EH (cell line): ENCODE data around the gene RTN4R.
"Not testable (repeated sequence)": the region's sequence is repeated elsewhere in the genome, so short reads cannot be mapped to it uniquely, and the experiment has no call there.

Experiments used
- DNase-seq: peaks from one replicate; pipeline ENCODE4 v3.0.0-alpha.2; 2015; ENCODE audit warnings: low read depth

RTN4R gene

DNA sequence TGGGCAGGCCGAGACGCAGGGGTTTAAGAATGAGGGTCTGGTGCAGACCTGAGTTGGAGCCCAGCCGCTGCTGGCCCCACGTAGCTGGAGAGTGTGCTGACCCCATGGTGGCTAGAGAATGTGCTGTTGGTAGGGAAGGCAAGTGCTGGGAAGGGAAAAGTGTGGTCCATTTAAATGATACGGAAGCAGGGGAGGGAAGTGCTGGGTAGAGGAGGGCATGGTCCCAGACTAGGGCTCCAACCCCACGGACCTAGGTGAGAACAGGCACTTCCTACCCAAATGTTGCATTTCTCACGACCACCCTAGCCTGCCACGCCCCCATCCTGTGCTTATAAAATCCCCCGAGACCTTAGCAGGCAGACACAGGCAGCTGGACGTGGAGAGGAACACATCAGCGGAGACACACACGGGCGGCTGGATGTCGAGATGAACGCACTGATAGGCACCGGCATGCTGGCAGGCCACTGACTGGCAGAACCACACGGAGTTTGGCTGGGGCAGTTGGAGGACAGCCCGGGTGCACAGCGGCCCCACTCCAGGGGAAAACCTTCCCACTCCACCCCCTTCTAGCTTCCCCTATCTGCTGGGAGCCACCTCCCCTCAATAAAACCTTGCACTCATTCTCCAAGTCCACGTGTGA lies 18.8 kb upstream of the RTN4R start:
- not testable (repeated sequence) for DNase-seq

DNA sequence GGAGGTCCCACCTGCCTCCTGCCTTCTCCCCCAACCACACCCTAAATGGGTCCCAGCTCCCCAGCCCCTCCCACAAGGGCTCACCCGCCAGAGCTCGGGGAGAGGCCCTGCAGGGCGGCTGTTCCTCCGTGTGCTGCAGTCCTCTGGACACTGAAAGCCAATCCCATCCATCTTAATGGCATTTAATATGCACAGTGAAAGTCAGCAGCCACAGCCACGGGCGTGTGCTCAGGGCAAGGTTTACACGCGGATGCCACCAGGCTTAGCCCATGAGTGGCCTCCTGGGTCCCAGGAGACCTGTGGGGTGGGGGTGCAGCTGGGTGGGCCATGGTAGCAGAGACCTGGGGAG lies 18.2 kb upstream of the RTN4R start:
- not testable (repeated sequence) for DNase-seq

- DNase-seq, result peak; percentile 62
Measured at GRCh38 chr22:20285473-20286311, 17.6 kb upstream of the RTN4R start.

DNA sequence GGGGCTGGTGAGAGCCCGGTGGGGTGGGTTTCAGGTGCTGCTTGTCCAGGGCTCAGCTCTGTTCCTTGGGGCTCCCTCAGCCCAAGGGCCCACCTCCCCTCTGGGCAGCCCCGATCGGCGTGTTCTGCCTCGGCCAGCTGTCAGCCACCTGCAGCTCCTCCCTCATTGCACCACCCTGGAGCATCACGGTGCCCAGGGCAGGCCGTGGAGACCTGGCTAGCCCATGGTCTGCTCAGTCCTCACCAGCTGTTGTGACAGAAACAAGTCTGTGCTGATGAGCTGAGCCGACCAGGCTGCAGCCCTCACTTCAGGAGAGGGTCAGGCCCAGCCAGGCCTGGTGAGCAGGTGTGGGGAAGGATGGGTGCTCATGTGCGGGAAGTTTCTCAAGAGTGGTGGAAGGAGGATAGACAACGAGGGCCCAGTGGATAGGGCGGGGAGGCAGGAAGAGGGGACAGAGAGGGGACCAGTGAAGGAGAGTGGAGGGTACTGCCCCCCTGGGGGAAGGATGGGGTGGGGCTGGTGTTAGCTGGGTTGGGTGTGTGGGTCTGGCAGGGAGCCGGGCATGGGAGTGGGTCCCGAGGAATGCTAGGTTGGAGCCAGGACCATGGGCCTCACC lies 16.5 kb upstream of the RTN4R start:
- no peak for DNase-seq

DNA sequence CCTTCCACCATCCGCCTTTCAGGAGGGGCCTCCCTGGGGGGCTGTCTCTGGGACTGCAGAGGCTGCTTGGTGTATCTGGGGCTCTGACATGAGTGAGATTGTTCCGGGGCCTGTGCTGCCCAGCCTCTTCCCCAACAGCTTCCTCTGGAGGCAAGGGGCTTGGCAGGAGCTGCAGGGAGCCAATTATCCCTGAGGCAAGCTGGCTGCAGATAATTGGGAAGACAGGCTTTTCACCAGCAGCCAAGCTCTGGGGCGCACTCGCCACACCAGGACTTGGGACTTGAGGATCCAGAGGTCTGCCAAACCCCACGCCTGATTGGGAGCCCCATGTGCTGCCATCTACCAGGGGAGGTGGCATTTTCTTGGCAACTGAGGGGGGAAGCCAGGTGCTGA lies 15.6 kb upstream of the RTN4R start:
- DNase-seq, result no peak

- no peak for DNase-seq
Measured at GRCh38 chr22:20282901-20283673, 15.0 kb upstream of the RTN4R start.

DNA sequence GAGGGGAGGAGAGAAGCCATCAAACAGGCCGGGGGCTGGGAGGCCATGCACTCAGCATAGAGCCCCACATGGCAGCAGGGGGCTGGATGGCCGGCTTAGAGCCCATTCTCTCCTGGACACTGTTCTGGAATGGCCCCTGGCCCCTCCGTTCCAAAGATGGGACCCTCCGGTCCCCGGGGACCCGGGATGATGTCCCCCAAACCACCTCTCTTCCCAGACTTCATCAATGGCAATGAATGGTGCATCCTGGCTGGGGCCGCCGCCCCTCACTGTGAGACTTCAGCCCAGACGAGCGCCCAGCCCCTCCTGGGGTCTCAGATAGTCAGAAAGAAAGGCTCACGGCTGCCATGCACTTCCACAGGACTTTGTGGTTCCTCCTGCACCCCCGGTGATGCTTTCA lies 13.8 kb upstream of the RTN4R start:
- DNase-seq, result no peak

DNA sequence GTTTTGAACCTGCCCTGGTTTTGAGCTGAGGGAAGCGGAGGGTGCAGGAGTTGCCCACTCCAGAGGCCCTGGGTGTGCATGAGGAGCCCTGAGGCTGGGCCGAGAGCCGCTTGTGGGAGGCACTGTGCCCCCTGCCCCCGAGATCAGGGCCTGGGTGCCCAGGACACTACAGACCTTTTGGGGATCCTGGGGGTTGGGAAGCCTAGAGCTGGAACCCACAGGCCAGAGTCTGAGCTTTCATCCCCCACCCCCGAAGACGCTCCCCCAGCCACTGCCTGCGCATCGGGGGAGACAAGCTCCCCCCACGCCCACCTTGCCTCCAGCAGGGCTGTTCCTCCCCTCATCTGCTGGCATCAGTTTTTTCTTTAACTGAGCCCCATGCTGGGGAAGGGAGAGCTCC lies 13.4 kb upstream of the RTN4R start:
- DNase-seq, result not testable (repeated sequence)

GRCh38 chr22:20280866-20281265 lies 12.7 kb upstream of the RTN4R start:
- no peak for DNase-seq

- DNase-seq, result not testable (repeated sequence)
Measured at GRCh38 chr22:20280163-20280562, 12.0 kb upstream of the RTN4R start.

DNA sequence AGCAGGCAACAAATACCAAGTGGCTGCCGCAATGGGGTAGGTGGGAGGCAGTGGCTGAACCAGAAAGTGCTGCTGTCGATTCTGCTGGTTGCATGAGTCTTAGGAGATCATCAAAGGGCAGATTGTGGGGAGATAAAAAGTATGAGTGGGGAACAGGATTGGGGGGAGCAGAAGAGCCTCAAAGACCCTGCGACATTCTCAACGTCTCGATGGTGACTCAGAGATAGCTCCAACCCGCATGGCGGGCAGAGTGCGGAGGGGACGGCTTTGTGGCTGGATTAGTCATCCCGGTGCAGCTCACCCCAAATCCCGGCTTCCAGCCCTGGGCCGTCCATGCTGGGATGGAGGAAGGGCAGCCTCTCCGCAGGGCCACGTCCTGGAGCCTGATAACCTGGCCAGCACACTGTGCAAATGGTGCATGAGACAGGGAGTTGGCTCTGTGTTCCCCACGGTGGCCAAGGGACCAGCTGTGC lies 11.6 kb upstream of the RTN4R start:
- DNase-seq, result peak; percentile 58

DNA sequence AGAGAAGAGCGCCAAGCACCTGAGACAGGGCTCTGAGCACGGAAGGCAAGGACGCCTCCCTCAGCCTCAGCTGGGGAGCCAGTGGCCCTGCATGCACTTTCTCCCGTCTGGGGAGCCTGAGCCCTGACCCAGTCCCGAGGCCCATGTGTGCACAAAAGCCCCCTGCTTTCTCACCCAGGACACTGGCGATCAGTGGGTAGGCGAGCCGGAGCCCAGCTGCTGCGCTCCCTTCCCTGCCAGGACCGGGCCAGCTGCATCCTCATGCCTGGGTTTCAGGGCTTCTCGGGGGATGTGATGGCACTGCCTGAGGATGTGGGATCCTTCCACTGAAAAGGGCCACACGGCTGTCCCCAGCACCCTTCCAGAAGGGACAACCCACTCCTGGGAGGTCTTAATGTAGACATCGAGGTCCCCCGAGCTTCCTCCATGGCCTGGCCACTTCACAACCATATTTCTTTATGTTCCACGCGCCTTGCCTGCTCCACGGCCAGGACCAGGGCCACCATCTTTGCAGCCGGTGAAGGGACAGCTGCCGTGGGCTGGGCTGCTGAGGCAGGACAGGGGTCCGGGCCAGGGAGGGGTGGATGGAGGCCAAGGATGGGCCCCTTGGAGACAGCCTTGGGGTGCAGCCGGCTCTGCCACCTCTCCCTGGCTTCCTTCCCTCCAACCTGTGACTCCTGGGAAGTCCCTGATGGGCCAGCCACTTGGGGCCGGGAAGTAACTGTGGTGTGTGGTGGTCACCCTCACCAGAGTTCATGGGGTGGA lies 10.8 kb upstream of the RTN4R start:
- DNase-seq, result not testable (repeated sequence)

- DNase-seq, result not testable (repeated sequence)
Measured at GRCh38 chr22:20277936-20278635, 10.0 kb upstream of the RTN4R start.

- no peak for DNase-seq
Measured at GRCh38 chr22:20276468-20276867, 8.3 kb upstream of the RTN4R start.

- DNase-seq, result no peak
Measured at GRCh38 chr22:20275836-20276235, 7.7 kb upstream of the RTN4R start.

- not testable (repeated sequence) for DNase-seq
Measured at GRCh38 chr22:20275325-20275724, 7.2 kb upstream of the RTN4R start.

DNA sequence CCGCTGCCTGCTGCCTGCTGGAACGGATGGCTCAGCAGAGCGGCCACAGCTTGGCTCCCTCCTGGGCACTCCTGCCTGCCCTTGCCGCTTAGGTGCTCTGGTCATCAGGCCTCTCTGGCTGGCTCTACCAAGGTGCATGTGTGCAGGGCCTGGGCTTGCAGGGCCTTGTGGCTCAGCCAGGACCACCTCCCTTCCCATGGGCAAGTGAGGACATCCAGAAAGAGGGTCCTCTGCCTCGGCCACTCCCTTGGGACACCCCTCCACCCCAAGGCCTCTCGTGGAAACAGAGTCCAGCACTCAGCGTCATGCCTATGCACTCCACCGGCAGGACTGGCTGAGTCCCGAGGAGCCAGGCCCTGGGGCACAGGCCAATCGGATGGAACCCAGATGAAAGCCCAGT lies 6.3 kb upstream of the RTN4R start:
- DNase-seq, result not testable (repeated sequence)

GRCh38 chr22:20273758-20274181 lies 5.7 kb upstream of the RTN4R start:
- DNase-seq, result no peak

DNA sequence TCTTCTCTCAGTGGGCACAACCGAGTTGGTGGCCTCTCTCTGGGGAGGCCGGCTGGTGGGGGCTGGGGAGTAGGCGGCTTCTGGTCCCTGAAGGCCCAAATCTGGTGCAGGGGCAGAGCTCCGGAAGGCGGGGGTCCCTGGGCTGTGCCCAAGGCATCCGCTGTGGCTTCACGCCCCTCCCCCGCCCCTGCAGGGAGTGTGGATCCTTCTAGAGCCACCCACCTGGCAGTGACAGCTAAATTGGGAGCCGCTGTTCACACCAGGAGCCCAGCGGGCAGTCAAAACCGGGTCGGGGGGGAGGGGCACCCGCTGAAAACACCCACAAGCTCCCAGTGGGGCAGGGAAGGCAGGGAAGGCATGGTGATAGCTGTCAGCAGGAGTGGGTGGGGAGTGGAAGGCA lies 4.6 kb upstream of the RTN4R start:
- DNase-seq, result no peak

DNA sequence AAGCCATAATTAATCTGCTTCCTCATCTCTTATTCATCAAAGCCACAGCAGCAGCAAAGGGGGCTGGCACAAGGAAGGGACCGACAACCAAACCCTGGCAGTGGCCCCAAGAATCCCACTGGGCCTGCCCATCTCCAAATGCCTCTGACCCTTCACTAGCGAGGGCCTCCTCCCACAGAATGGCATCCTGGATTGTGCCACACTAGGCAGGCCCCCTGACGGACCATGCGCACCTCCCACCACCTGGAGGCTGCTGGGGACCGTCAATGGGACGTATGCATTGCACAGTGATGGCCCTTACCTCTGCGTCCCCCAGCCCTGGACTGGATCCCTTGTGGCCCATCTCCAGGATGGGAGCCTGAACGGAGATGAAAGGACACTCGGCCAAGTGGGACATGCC lies 4.1 kb upstream of the RTN4R start:
- DNase-seq, result no peak
